22Rv1 (cell line): ENCODE results near the gene BEND7.

Source experiments
- H3K27ac ChIP-seq: fragments of 450-650 bp; 2 replicates; pipeline ENCODE4 v1.5.1; 2017
- CTCF ChIP-seq: fragments of 450-650 bp; IDR thresholded peaks from 2 replicates; pipeline ENCODE4 v1.5.1; 2017; ENCODE audit warnings: mild to moderate bottlenecking
- ZFX ChIP-seq: fragments of 450-650 bp; IDR thresholded peaks from 2 replicates; pipeline ENCODE4 v1.6.1; 2017; ENCODE audit warnings: antibody characterized with exemption, borderline replicate concordance

Gene BEND7

GRCh38 chr10:13397052-13397451, 131.8 kb downstream of the BEND7 start:
- no peak for TF ChIP-seq CTCF
- no peak for TF ChIP-seq ZFX
- H3K27ac ChIP-seq = no peak overlapping the region

- TF ChIP-seq ZFX = no peak
- no peak for TF ChIP-seq CTCF
- no peak overlapping the region for H3K27ac ChIP-seq
Measured at GRCh38 chr10:13396369-13396768, 132.4 kb downstream of the BEND7 start.

GRCh38 chr10:13395540-13395939, 133.3 kb downstream of the BEND7 start:
- H3K27ac ChIP-seq = no peak overlapping the region
- no peak for TF ChIP-seq ZFX
- TF ChIP-seq CTCF = no peak

GRCh38 chr10:13393640-13394039, 135.2 kb downstream of the BEND7 start:
- TF ChIP-seq CTCF (no peak), ZFX (no peak)

GRCh38 chr10:13392701-13393100, 136.1 kb downstream of the BEND7 start:
- no peak overlapping the region for H3K27ac ChIP-seq
- TF ChIP-seq CTCF = no peak
- TF ChIP-seq ZFX = no peak

More at GRCh38 chr10:13393640-13394039, 135.2 kb downstream of the BEND7 start:
- H3K27ac ChIP-seq = no peak overlapping the region
